Erythroblast (primary cell): ENCODE data around the gene LBHD1.

Source experiments
- GATA1 ChIP-seq: IDR thresholded peaks from 2 replicates; pipeline ENCODE4 v1.6.1; 2011; ENCODE audit warnings: low read depth, mild to moderate bottlenecking, control low read depth, low read length, moderate library complexity
- POLR2A ChIP-seq: IDR thresholded peaks from 2 replicates; pipeline ENCODE4 v1.6.1; 2011; ENCODE audit warnings: mild to moderate bottlenecking, low read length

GRCh38 chr11:62716206-62716605, 44.1 kb upstream of the LBHD1 start:
- no peak for TF ChIP-seq POLR2A
- TF ChIP-seq GATA1, result no peak
